GM23248 (cell line): ENCODE measurements around the gene BCL2L12.

ENCODE experiments used
- EZH2 ChIP-seq: fragments of 200-600 bp; sonication (generic); IDR thresholded peaks from 2 replicates; pipeline ENCODE4 v1.6.1; 2018; ENCODE audit warnings: antibody characterized with exemption, mild to moderate bottlenecking; ENCODE audit not compliant: insufficient read depth, poor library complexity, severe bottlenecking
- EZH2phosphoT487 ChIP-seq: fragments of 200-600 bp; sonication (generic); IDR thresholded peaks from 2 replicates; pipeline ENCODE4 v1.6.1; 2018; ENCODE audit warnings: antibody characterized with exemption, moderate library complexity, mild to moderate bottlenecking, low read depth; ENCODE audit not compliant: insufficient read depth

DNA sequence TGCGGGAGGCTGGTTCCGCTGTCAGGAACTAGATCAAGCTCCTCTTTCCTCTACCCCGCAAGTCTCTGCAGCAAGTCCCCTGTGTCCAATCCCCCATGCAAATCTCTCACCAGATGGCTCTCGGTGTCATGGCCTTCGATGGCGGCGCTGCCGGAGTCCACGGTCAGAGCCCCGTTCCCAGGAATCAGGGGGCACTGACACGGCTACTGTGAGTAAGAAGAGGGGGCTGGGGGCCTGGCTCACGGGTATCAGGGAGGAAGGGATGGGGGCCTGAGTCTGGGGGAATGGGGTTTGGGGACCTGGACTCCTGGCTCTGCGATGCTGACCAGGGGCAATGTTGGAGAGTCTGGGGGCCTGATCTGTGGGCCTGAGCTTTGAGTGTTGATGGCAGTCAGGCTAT is 19.7 kb upstream of the BCL2L12 start:
- no peak for TF ChIP-seq EZH2
- TF ChIP-seq EZH2phosphoT487: no peak
